ENCODE measurements around the gene KCNE1. TPM values are rescaled to one million over a fixed set of nuclear protein-coding genes. Genes with fewer than 3 reads are reported as not detected.
"Not testable (repeated sequence)": the region's sequence is repeated elsewhere in the genome, so short reads cannot be mapped to it uniquely, and the experiment has no call there.

Gene KCNE1
- total RNA-seq, 1 donor from 2014 or later, result 0.46 TPM

DNA sequence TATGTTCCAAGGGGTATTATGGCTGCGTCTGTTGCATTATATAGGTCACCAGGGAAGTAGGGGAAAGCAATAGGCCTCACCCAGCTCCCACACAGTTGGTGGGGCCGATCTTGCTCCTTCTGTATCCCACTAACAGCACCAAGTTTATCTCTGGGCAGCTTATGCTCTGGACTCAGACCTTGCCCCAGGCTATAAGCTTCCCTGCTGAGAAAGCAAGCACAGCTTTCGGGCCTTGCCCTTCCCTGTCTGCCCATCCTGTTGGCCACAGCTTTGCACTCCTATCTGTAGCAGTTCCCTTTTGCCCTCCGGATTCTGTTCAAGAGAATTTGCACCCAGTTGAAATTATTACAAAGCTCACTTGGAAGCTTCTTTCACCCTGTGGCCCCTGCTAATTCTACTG is 12.9 kb downstream of the KCNE1 start:
- Mint-ChIP-seq H3K27me3 (ENCODE audit: low read depth) (peaks cover 5% of the 10 kb centered on the region), H3K36me3 (ENCODE audit: low read depth) (no peaks in the 10 kb centered on the region), H3K4me1 (ENCODE audit: low read depth) (no peaks in the 10 kb centered on the region), H3K9me3 (peaks cover 26% of the 10 kb centered on the region), H3K27ac (no peak overlapping the region), H3K4me3 (ENCODE audit: low read depth) (no peak overlapping the region)
- intact Hi-C loops (cut with micrococcal nuclease), result no loop called here
- no peak for DNase-seq (ENCODE audit: low spot score)

GRCh38 chr21:34498623-34499022 is 13.4 kb downstream of the KCNE1 start:
- Mint-ChIP-seq H3K36me3 (ENCODE audit: low read depth) (no peaks in the 10 kb centered on the region), H3K4me3 (ENCODE audit: low read depth) (no peak overlapping the region), H3K27me3 (ENCODE audit: low read depth) (peaks cover 5% of the 10 kb centered on the region), H3K4me1 (ENCODE audit: low read depth) (no peaks in the 10 kb centered on the region), H3K27ac (no peak overlapping the region), H3K9me3 (peaks cover 26% of the 10 kb centered on the region)
- DNase-seq (ENCODE audit: low spot score), result no peak
- intact Hi-C loops (cut with micrococcal nuclease), result no loop called here

- H3K27ac Mint-ChIP-seq; DNase-seq (ENCODE audit: low spot score); H3K4me3 Mint-ChIP-seq (ENCODE audit: low read depth); intact Hi-C loops (cut with micrococcal nuclease); H3K27me3 Mint-ChIP-seq (ENCODE audit: low read depth); H3K9me3 Mint-ChIP-seq; H3K4me1 Mint-ChIP-seq (ENCODE audit: low read depth); H3K36me3 Mint-ChIP-seq (ENCODE audit: low read depth): not testable (repeated sequence)
These were observed 28.2 kb downstream of the KCNE1 start for GRCh38 chr21:34483854-34484253.

DNA sequence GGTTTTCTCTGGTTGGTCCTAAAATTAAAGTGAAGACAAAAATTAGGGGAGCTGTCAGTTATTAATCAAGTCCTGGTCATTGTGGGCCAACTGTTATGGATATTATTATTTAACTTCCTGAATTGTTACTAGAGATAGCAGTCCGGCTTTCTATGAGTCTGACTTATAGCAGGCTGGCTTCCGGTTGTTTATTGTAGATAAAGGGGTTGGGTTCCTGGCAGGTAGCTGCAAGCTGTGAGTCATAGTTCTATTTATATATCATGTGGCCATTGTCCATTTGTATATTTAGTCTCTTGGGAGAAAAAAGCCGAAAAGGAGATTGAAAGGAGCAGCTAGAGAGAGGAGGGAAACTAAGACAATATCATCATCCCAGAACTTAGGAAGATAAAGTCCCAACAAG is 28.6 kb downstream of the KCNE1 start:
- H3K4me3 Mint-ChIP-seq (ENCODE audit: low read depth); H3K27me3 Mint-ChIP-seq (ENCODE audit: low read depth); H3K9me3 Mint-ChIP-seq; DNase-seq (ENCODE audit: low spot score); H3K27ac Mint-ChIP-seq; intact Hi-C loops (cut with micrococcal nuclease); H3K4me1 Mint-ChIP-seq (ENCODE audit: low read depth); H3K36me3 Mint-ChIP-seq (ENCODE audit: low read depth): not testable (repeated sequence)

DNA sequence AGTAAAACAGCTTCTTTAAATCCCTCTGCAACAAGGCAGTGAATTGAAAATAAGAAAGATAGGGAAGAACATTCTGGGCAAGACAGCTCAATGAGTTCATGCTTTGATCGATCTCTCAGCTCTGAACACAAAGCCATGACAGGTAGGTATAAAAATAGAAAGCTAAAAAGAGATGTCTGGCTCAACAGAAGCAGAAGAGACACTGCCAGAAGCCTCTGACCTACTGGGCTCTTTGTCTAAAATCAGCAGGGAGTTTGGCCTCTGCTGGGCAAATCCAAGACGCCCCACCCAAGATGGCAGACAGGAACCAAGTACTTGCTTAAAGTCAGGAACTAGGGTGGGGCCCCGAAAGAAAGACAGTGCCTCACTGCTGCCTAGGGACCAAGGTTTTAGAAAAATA is 44.7 kb downstream of the KCNE1 start:
- H3K4me3 Mint-ChIP-seq (ENCODE audit: low read depth); H3K27ac Mint-ChIP-seq; intact Hi-C loops (cut with micrococcal nuclease); DNase-seq (ENCODE audit: low spot score); H3K36me3 Mint-ChIP-seq (ENCODE audit: low read depth); H3K4me1 Mint-ChIP-seq (ENCODE audit: low read depth); H3K27me3 Mint-ChIP-seq (ENCODE audit: low read depth); H3K9me3 Mint-ChIP-seq: not testable (repeated sequence)

- H3K9me3 Mint-ChIP-seq; H3K27me3 Mint-ChIP-seq (ENCODE audit: low read depth); intact Hi-C loops (cut with micrococcal nuclease); H3K36me3 Mint-ChIP-seq (ENCODE audit: low read depth); H3K4me3 Mint-ChIP-seq (ENCODE audit: low read depth); H3K27ac Mint-ChIP-seq; DNase-seq (ENCODE audit: low spot score); H3K4me1 Mint-ChIP-seq (ENCODE audit: low read depth): not testable (repeated sequence)
These were observed 52.6 kb downstream of the KCNE1 start for GRCh38 chr21:34459426-34459825.

- H3K4me3 Mint-ChIP-seq (ENCODE audit: low read depth); intact Hi-C loops (cut with micrococcal nuclease); H3K4me1 Mint-ChIP-seq (ENCODE audit: low read depth); H3K27me3 Mint-ChIP-seq (ENCODE audit: low read depth); H3K36me3 Mint-ChIP-seq (ENCODE audit: low read depth); DNase-seq (ENCODE audit: low spot score); H3K9me3 Mint-ChIP-seq; H3K27ac Mint-ChIP-seq: not testable (repeated sequence)
These were observed 53.7 kb downstream of the KCNE1 start for GRCh38 chr21:34458266-34458665.

- H3K36me3 Mint-ChIP-seq (ENCODE audit: low read depth); intact Hi-C loops (cut with micrococcal nuclease); H3K27ac Mint-ChIP-seq; H3K4me3 Mint-ChIP-seq (ENCODE audit: low read depth); H3K9me3 Mint-ChIP-seq; H3K4me1 Mint-ChIP-seq (ENCODE audit: low read depth); H3K27me3 Mint-ChIP-seq (ENCODE audit: low read depth); DNase-seq (ENCODE audit: low spot score): not testable (repeated sequence)
These were observed 55.8 kb downstream of the KCNE1 start for GRCh38 chr21:34456180-34456579.

GRCh38 chr21:34455628-34456027 is 56.4 kb downstream of the KCNE1 start:
- H3K9me3 Mint-ChIP-seq; H3K4me3 Mint-ChIP-seq (ENCODE audit: low read depth); DNase-seq (ENCODE audit: low spot score); H3K4me1 Mint-ChIP-seq (ENCODE audit: low read depth); H3K27ac Mint-ChIP-seq; intact Hi-C loops (cut with micrococcal nuclease); H3K27me3 Mint-ChIP-seq (ENCODE audit: low read depth); H3K36me3 Mint-ChIP-seq (ENCODE audit: low read depth): not testable (repeated sequence)

GRCh38 chr21:34447018-34447417 is 65.0 kb downstream of the KCNE1 start:
- DNase-seq (ENCODE audit: low spot score); H3K27me3 Mint-ChIP-seq (ENCODE audit: low read depth); H3K9me3 Mint-ChIP-seq; intact Hi-C loops (cut with micrococcal nuclease); H3K4me3 Mint-ChIP-seq (ENCODE audit: low read depth); H3K4me1 Mint-ChIP-seq (ENCODE audit: low read depth); H3K27ac Mint-ChIP-seq; H3K36me3 Mint-ChIP-seq (ENCODE audit: low read depth): not testable (repeated sequence)

DNA sequence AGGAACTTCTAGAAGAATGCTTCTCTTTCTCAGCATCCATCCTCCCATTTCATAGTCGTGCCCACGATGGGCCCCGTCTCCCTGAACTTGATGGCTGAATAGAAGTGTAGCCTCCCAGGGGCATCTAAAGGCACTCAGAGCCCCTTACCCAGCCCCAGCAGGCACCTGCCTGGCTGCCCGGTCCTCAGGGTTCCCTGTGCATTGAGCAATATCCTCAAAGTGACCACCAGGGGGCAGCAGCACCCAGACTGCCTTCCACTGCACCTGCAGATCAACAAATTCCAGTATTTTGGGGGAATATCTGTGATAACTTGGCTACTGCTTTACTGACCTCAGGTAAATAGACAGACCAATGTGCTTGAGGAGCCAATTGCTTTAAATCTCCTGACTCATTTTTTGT is 68.5 kb downstream of the KCNE1 start:
- intact Hi-C loops (cut with micrococcal nuclease); H3K9me3 Mint-ChIP-seq; H3K4me3 Mint-ChIP-seq (ENCODE audit: low read depth); DNase-seq (ENCODE audit: low spot score); H3K36me3 Mint-ChIP-seq (ENCODE audit: low read depth); H3K27me3 Mint-ChIP-seq (ENCODE audit: low read depth); H3K27ac Mint-ChIP-seq; H3K4me1 Mint-ChIP-seq (ENCODE audit: low read depth): not testable (repeated sequence)

DNA sequence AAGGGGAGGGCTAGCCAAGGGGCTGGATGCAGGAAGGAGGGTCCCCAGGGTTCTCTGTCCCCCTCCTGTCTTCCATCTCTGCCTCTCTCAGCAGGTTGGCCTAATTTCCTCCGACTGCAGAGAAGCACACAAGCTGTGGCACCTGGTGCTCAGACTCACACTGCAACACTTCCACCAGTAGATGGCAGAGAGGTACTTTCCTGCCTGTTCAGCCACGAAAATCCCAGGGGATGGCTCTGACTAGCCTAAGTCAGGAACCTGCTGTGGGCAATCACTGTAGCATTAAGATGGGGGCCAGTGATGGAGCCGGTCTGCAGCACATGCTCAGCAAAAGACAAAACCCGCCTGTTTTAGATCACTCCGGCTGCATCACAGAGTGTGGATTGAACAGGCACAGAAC is 82.3 kb downstream of the KCNE1 start:
- H3K4me1 Mint-ChIP-seq (ENCODE audit: low read depth); H3K4me3 Mint-ChIP-seq (ENCODE audit: low read depth); H3K27me3 Mint-ChIP-seq (ENCODE audit: low read depth); H3K9me3 Mint-ChIP-seq; H3K36me3 Mint-ChIP-seq (ENCODE audit: low read depth); H3K27ac Mint-ChIP-seq; DNase-seq (ENCODE audit: low spot score); intact Hi-C loops (cut with micrococcal nuclease): not testable (repeated sequence)

DNA sequence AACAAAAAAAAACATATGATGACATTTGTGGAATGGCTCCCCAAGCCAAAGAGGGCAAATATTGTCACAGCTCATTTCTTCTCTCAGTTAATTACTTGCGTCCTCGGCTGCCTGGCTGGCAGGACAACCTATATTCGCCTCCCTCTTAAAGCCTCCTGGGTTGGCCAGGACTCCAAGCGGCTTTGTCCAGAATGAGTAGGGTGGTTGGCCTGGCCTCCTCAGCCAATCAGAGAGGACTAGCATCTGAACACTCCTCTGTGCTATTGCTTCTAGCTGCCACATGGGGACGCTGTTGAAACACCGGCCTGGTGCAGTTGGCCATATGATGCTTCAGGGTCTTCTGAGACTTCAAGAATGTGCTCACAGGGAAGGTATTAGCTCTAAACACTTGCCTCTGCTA is 83.6 kb downstream of the KCNE1 start:
- H3K4me3 Mint-ChIP-seq (ENCODE audit: low read depth); H3K27me3 Mint-ChIP-seq (ENCODE audit: low read depth); DNase-seq (ENCODE audit: low spot score); intact Hi-C loops (cut with micrococcal nuclease); H3K9me3 Mint-ChIP-seq; H3K4me1 Mint-ChIP-seq (ENCODE audit: low read depth); H3K36me3 Mint-ChIP-seq (ENCODE audit: low read depth); H3K27ac Mint-ChIP-seq: not testable (repeated sequence)

DNA sequence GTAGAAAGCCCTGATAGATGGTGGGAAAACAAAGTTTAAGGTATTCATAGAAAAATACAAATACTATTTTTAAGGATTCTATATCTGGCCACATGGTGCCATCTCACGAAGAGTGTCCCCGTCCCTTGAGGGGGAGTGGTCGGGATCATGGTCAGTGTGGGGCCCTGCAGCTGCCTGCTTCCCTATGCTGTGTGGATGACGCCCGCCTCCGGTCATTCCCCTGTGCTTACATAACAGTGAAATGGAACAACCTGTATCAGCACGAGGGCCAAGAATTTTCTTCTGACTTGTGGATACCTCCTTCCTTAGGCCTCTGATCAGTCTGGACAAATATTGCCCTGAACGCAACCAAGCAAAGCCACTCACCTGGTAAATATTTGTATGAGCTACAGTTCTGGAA is 84.7 kb downstream of the KCNE1 start:
- DNase-seq (ENCODE audit: low spot score); H3K36me3 Mint-ChIP-seq (ENCODE audit: low read depth); intact Hi-C loops (cut with micrococcal nuclease); H3K9me3 Mint-ChIP-seq; H3K4me1 Mint-ChIP-seq (ENCODE audit: low read depth); H3K27me3 Mint-ChIP-seq (ENCODE audit: low read depth); H3K4me3 Mint-ChIP-seq (ENCODE audit: low read depth); H3K27ac Mint-ChIP-seq: not testable (repeated sequence)

Data from activated T-helper 2 cell treated with anti-CD3 and anti-CD28 coated beads, Interferon-gamma antibody, Interleukin-2, Interleukin-4, amounts not matched to agents 10 μg/mL and 5 μg/mL and 100 μg/mL, durations not matched to agents 14 hours and 24 hours and 36 hours (primary cell).